Left renal pelvis (tissue), 4 donors: Measurements from ENCODE around the gene ENDOU. TPM values are rescaled to one million over a fixed set of nuclear protein-coding genes. Genes with fewer than 3 reads are reported as not detected.

ENCODE experiments used
- DNase-seq, 4 donors: peaks; one replicate each; pipeline ENCODE4 v3.0.0-alpha.2; 2013; ENCODE audit warnings: low read depth in 4 of 4, low spot score in 3 of 4
- polyA plus RNA-seq, 4 donors: library from polyadenylated mRNA; unstranded; fragments of 120-200 nt; gene quantifications; one replicate each; pipeline ENCODE4 v1.2.1, GENCODE V29; 2013; ENCODE audit not compliant: insufficient read length in 4 of 4

Gene ENDOU
- polyA plus RNA-seq, 4 donors = 0.24 to 0.66 (median 0.35) TPM

- DNase-seq = no peak
Observed at GRCh38 chr12:47722941-47723631, 2.2 kb downstream of the ENDOU start.

GRCh38 chr12:47722136-47722834 lies 3.0 kb downstream of the ENDOU start:
- no peak for DNase-seq

- no peak for DNase-seq
Observed at GRCh38 chr12:47721431-47721973, 3.8 kb downstream of the ENDOU start.

- DNase-seq = no peak
Observed at GRCh38 chr12:47718531-47718930, 6.8 kb downstream of the ENDOU start.

- DNase-seq = no peak
Observed at GRCh38 chr12:47717443-47718193, 7.7 kb downstream of the ENDOU start.

- no peak for DNase-seq
Observed at GRCh38 chr12:47717046-47717442, 8.2 kb downstream of the ENDOU start.

GRCh38 chr12:47715877-47716548 lies 9.3 kb downstream of the ENDOU start:
- DNase-seq = no peak

GRCh38 chr12:47715393-47715876 lies 9.9 kb downstream of the ENDOU start:
- DNase-seq = no peak

GRCh38 chr12:47714826-47715386 lies 10.4 kb downstream of the ENDOU start:
- DNase-seq = no peak

- DNase-seq = no peak
Observed at GRCh38 chr12:47712171-47712570, 13.1 kb downstream of the ENDOU start.

- DNase-seq = no peak
Observed at GRCh38 chr12:47711448-47711847, 13.8 kb downstream of the ENDOU start.

GRCh38 chr12:47710278-47710677 lies 15.0 kb downstream of the ENDOU start:
- no peak for DNase-seq

GRCh38 chr12:47709671-47710070 lies 15.6 kb downstream of the ENDOU start:
- DNase-seq = no peak

- DNase-seq = no peak
Observed at GRCh38 chr12:47709237-47709636, 16.1 kb downstream of the ENDOU start.

GRCh38 chr12:47707905-47708543 lies 17.3 kb downstream of the ENDOU start:
- DNase-seq = no peak

- DNase-seq = no peak
Observed at GRCh38 chr12:47707355-47707754, 17.9 kb downstream of the ENDOU start.

GRCh38 chr12:47705566-47706425 lies 19.5 kb downstream of the ENDOU start, which contains the start of gene RPAP3:
TSS of gene RPAP3 (minus strand) at chr12:47706030. CDS start at chr12:47702840, 3,190 bp downstream.
- DNase-seq = peak; percentile 70 to 90 (median 83)

- DNase-seq = no peak
Observed at GRCh38 chr12:47705229-47705565, 20.1 kb downstream of the ENDOU start.

- DNase-seq = no peak
Observed at GRCh38 chr12:47704719-47705118, 20.6 kb downstream of the ENDOU start.
